PC-9 (cell line): ENCODE results near the gene YWHAB. TPM values are rescaled to one million over a fixed set of nuclear protein-coding genes. Genes with fewer than 3 reads are reported as not detected.

Source experiments
- BruUV-seq: library from RNA; stranded (reverse); fragments of 400-500 nt; replicated peaks from 2 replicates; lab custom pipeline; 2021; lab: Mats Ljungman, UMichigan
- CTCF ChIA-PET: fragments of 300-600 bp; sonication (Branson Sonifier 250); formaldehyde crosslinking; loops from one replicate; lab custom pipeline; 2022; ENCODE audit warnings: antibody characterized with exemption; lab: Charles Lee
- POLR2A ChIA-PET: fragments of 300-600 bp; sonication (Branson Sonifier 250); formaldehyde crosslinking; loops from one replicate; lab custom pipeline; 2022; ENCODE audit warnings: antibody characterized with exemption; ENCODE audit not compliant: unreplicated experiment; lab: Charles Lee
- DNase-seq, 2 experiments: peaks; one replicate each; pipeline versions ENCODE4 v3.0.0 to v3.0.0-alpha.2; 2015 to 2022; ENCODE audit warnings: mixed read lengths in 1 of 2
- H2AFZ ChIP-seq: fragments of 200-600 bp; sonication (generic); 2 replicates; pipeline ENCODE4 v1.8.1; 2017; ENCODE audit warnings: antibody characterized with exemption
- H3F3A ChIP-seq: fragments of 200-600 bp; sonication (generic); 2 replicates; pipeline ENCODE4 v1.8.1; 2017; ENCODE audit warnings: antibody characterized with exemption, mild to moderate bottlenecking, low read depth; ENCODE audit not compliant: insufficient read depth
- H3K27ac ChIP-seq: fragments of 200-600 bp; sonication (generic); 2 replicates; pipeline ENCODE4 v1.6.1; 2016; ENCODE audit warnings: mixed run types
- H3K27me3 ChIP-seq: fragments of 200-600 bp; sonication (generic); 2 replicates; pipeline ENCODE4 v1.6.1; 2016; ENCODE audit warnings: low read depth, mixed run types; ENCODE audit not compliant: insufficient read depth
- H3K36me3 ChIP-seq: fragments of 200-600 bp; sonication (generic); 2 replicates; pipeline ENCODE4 v1.6.1; 2016; ENCODE audit warnings: low read depth, mixed run types
- H3K4me1 ChIP-seq: fragments of 200-600 bp; sonication (generic); replicated peaks from 2 replicates; pipeline ENCODE4 v1.6.1; 2016; ENCODE audit warnings: mixed run types; ENCODE audit not compliant: insufficient read depth
- H3K4me2 ChIP-seq: fragments of 200-600 bp; sonication (generic); 2 replicates; pipeline ENCODE4 v1.6.1; 2017; ENCODE audit warnings: mixed run types
- H3K4me3 ChIP-seq: fragments of 200-600 bp; sonication (generic); 2 replicates; pipeline ENCODE4 v1.6.1; 2016; ENCODE audit warnings: mixed run types
- H3K79me2 ChIP-seq: fragments of 200-600 bp; sonication (generic); 2 replicates; pipeline ENCODE4 v1.6.1; 2017; ENCODE audit warnings: low read depth, mixed run types
- H3K9me2 ChIP-seq: fragments of 200-600 bp; sonication (generic); 2 replicates; pipeline ENCODE4 v1.8.1; 2017; ENCODE audit warnings: mild to moderate bottlenecking; ENCODE audit not compliant: insufficient read depth
- H3K9me3 ChIP-seq: fragments of 200-600 bp; sonication (generic); 2 replicates; pipeline ENCODE4 v1.8.1; 2016; ENCODE audit warnings: low read depth; ENCODE audit not compliant: insufficient read depth
- H4K20me1 ChIP-seq: fragments of 200-600 bp; sonication (generic); 2 replicates; pipeline ENCODE4 v1.8.1; 2017; ENCODE audit not compliant: insufficient read depth
- CTCF ChIP-seq: fragments of 200-600 bp; sonication (generic); conservative IDR thresholded peaks from 2 replicates; pipeline ENCODE4 v1.6.1; 2017; ENCODE audit warnings: mixed run types, antibody characterized with exemption, mild to moderate bottlenecking, moderate library complexity
- EZH2 ChIP-seq: fragments of 200-600 bp; sonication (generic); IDR thresholded peaks from 2 replicates; pipeline ENCODE4 v1.8.0; 2017; ENCODE audit warnings: antibody characterized with exemption, low read depth
- intact Hi-C: fragments of 100-400 bp; cut with micrococcal nuclease; formaldehyde crosslinking; loops from one replicate; pipeline ENCODE4 v1.10.0; 2022; ENCODE audit not compliant: unreplicated experiment
- total RNA-seq: library from RNA; stranded (reverse); gene quantifications from 2 replicates; pipeline ENCODE4 v1.2.3, GENCODE V29; 2021

YWHAB gene
- total RNA-seq, 1 experiment from 2014 or later: 249 TPM

DNA sequence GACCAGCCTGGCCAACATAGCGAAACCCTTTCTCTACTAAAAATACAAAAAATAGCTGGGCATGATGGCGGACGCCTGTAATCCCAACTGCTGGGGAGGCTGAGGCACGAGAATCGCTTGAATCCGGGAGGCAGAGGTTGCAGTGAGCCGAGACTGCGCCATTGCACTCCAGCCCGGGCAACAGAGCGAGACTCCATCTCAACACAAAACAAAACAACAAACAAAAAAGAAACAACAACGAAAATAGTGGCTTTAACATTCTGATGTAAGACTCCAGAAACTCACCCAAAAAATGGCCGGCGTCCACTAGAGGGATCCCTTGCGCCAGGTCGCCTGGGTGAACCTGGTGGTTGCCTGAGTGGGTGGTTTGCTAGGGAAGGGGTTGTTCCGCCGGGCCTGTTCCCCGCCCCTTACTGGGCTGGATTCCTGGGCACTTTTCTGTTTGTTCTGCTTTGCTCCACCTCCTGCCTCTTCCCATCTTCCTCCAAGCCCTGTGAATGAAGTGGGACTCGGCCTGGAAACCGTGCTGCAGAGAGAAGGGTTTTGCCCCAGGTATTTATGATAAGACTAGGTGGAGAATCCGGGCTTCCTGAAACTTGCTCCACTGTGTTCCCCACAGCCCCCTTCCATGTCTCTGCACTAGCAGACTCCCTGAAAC, 25.9 kb downstream of the YWHAB start:
- BruUV-seq: no TSS peak
- Histone ChIP-seq H3F3A (peaks cover 32% of the 10 kb centered on the region), H3K27ac (peak overlapping the region; percentile 80), H3K9me3 (no peaks in the 10 kb centered on the region), H3K4me2 (peak overlapping the region; percentile 90), H4K20me1 (peaks cover 13% of the 10 kb centered on the region; the same call in 1 of the 2 replicates), H3K27me3 (no peaks in the 10 kb centered on the region), H3K4me3 (peak overlapping the region; percentile 69), H3K36me3 (peaks cover 22% of the 10 kb centered on the region), H3K9me2 (no peaks in the 10 kb centered on the region), H3K4me1 (peaks cover 4% of the 10 kb centered on the region; the same call in 1 of the 2 replicates), H3K79me2 (peaks cover 19% of the 10 kb centered on the region), H2AFZ (peak overlapping the region; percentile 86)
- TF ChIP-seq CTCF (peak; percentile 79), EZH2 (no peak)
- ChIA-PET POLR2A (interaction anchor here (0.5 to 0.6 kb wide), 6 partner anchors 21 to 1461 kb away, joined by 3 to 6 read pairs (median 4); no protein-coding TSS in a partner anchor), CTCF (interaction anchor here (0.6 to 1.6 kb wide), 7 partner anchors 56 to 499 kb away, joined by 3 to 4 read pairs (median 3); no protein-coding TSS in a partner anchor)
- DNase-seq: peak; percentile 83 to 92
- intact Hi-C loops: loop anchor here (1.0 to 5.0 kb wide), 4 partner anchors 49 to 381 kb away; partner anchors contain the start of gene TOMM34

DNA sequence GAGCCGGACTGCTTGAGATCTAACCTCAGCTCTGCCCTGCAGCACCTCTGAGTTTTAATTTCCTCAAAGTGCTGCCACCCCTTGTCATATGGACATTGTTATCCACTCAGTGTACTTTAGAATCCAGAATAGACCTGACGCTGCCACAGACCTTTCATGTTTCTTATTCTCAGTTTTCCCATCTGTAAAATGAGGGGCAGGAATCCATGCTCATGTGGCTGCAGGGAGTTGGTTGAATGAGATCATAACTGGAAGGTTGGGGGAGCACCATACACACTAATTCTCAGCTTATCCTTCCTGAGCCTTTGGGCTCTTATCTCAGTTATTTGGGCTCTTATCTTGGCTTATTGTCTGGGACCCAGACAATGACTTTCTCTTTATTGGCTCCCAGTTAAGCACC, 26.7 kb downstream of the YWHAB start:
- peak overlapping the region; percentile 90 for H3K4me2 ChIP-seq
- peaks cover 25% of the 10 kb centered on the region for H3F3A ChIP-seq
- TF ChIP-seq EZH2: no peak
- no peak for TF ChIP-seq CTCF
- peaks cover 19% of the 10 kb centered on the region for H3K79me2 ChIP-seq
- H3K9me2 ChIP-seq: no peaks in the 10 kb centered on the region
- intact Hi-C loops: loop anchor here (5.0 kb wide), 2 partner anchors 185 to 380 kb away; no protein-coding TSS in a partner anchor
- peaks cover 4% of the 10 kb centered on the region; the same call in 1 of the 2 replicates for H3K4me1 ChIP-seq
- ChIA-PET POLR2A (no interaction called here), CTCF (no interaction called here)
- no peak for DNase-seq
- H2AFZ ChIP-seq: no peak overlapping the region
- BruUV-seq: no TSS peak
- H3K27ac ChIP-seq: no peak overlapping the region
- H3K4me3 ChIP-seq: no peak overlapping the region
- peaks cover 22% of the 10 kb centered on the region for H3K36me3 ChIP-seq
- H3K9me3 ChIP-seq: no peaks in the 10 kb centered on the region
- H4K20me1 ChIP-seq: peaks cover 8% of the 10 kb centered on the region; the same call in 1 of the 2 replicates
- H3K27me3 ChIP-seq: no peaks in the 10 kb centered on the region

- H3K4me1 ChIP-seq: peaks cover 4% of the 10 kb centered on the region; the same call in 1 of the 2 replicates
- ChIA-PET CTCF (no interaction called here), POLR2A (no interaction called here)
- DNase-seq: no peak
- peaks cover 22% of the 10 kb centered on the region for H3K36me3 ChIP-seq
- H2AFZ ChIP-seq: no peak overlapping the region
- H3K4me3 ChIP-seq: no peak overlapping the region
- no peak overlapping the region for H3K4me2 ChIP-seq
- no peaks in the 10 kb centered on the region; the same call in 1 of the 2 replicates for H3F3A ChIP-seq
- no peaks in the 10 kb centered on the region for H4K20me1 ChIP-seq
- no TSS peak for BruUV-seq
- H3K27me3 ChIP-seq: no peaks in the 10 kb centered on the region
- intact Hi-C loops: loop anchor here (5.0 kb wide), 2 partner anchors 182 to 377 kb away; no protein-coding TSS in a partner anchor
- H3K27ac ChIP-seq: no peak overlapping the region
- H3K9me2 ChIP-seq: no peaks in the 10 kb centered on the region
- TF ChIP-seq EZH2 (no peak), CTCF (no peak)
- H3K79me2 ChIP-seq: peaks cover 19% of the 10 kb centered on the region
- no peaks in the 10 kb centered on the region for H3K9me3 ChIP-seq
Observed at GRCh38 chr20:44914924-44915323, 29.4 kb downstream of the YWHAB start.
